IMR-90 (cell line): ENCODE results near the gene GMEB2. TPM values are rescaled to one million over a fixed set of nuclear protein-coding genes. Genes with fewer than 3 reads are reported as not detected.

Experiments used
- ATAC-seq: fragments of 200-7000 bp; cut with Tn5 transposase; 2 replicates; pipeline ENCODE4 v1.9.1; 2020; ENCODE audit warnings: low read depth, mild to moderate bottlenecking, moderate library complexity
- BruUV-seq: library from RNA; stranded (reverse); fragments of 400-500 nt; replicated peaks from 2 replicates; lab custom pipeline; 2021; lab: Mats Ljungman, UMichigan
- CTCF ChIA-PET: fragments of 300-600 bp; formaldehyde crosslinking; extraction: SDS; loops from one replicate; lab custom pipeline; 2021; ENCODE audit warnings: antibody characterized with exemption; lab: Yijun Ruan, JAX
- POLR2A ChIA-PET: fragments of 300-600 bp; sonication (Branson Sonifier 250); formaldehyde crosslinking; loops from one replicate; lab custom pipeline; 2022; ENCODE audit warnings: antibody characterized with exemption; ENCODE audit not compliant: unreplicated experiment; lab: Charles Lee
- DNase-seq: peaks from one replicate; pipeline ENCODE4 v3.0.0; 2013
- H2AFZ ChIP-seq: replicated peaks from 2 replicates; pipeline ENCODE3; 2013; ENCODE audit warnings: low read length, mild to moderate bottlenecking; ENCODE audit not compliant: poor library complexity
- H2AK5ac ChIP-seq: 2 replicates; pipeline ENCODE4 v1.6.1; 2013; ENCODE audit warnings: low read depth, low read length, inconsistent platforms
- H2AK9ac ChIP-seq: replicated peaks from 2 replicates; pipeline ENCODE3; 2013; ENCODE audit warnings: mild to moderate bottlenecking, low read depth, low read length, moderate library complexity; ENCODE audit not compliant: poor library complexity
- H2BK120ac ChIP-seq: 2 replicates; pipeline ENCODE4 v1.6.1; 2013; ENCODE audit warnings: low read depth, low read length, inconsistent platforms
- H2BK15ac ChIP-seq: 3 replicates; pipeline ENCODE4 v1.6.1; 2013; ENCODE audit warnings: low read depth, low read length, inconsistent platforms
- H2BK20ac ChIP-seq: 2 replicates; pipeline ENCODE4 v1.6.1; 2013; ENCODE audit warnings: low read depth, mild to moderate bottlenecking, inconsistent platforms, low read length, moderate library complexity
- H2BK5ac ChIP-seq: 2 replicates; pipeline ENCODE4 v1.6.1; 2013; ENCODE audit warnings: mild to moderate bottlenecking, low read depth, low read length, inconsistent platforms; ENCODE audit not compliant: poor library complexity, severe bottlenecking
- H3K14ac ChIP-seq: replicated peaks from 2 replicates; pipeline ENCODE4 v1.6.1; 2013; ENCODE audit warnings: low read depth, low read length, inconsistent platforms
- H3K18ac ChIP-seq: 2 replicates; pipeline ENCODE4 v1.6.1; 2013; ENCODE audit warnings: low read depth, low read length, control low read depth
- H3K23ac ChIP-seq: 2 replicates; pipeline ENCODE4 v1.6.1; 2013; ENCODE audit warnings: low read depth, low read length, inconsistent platforms
- H3K27ac ChIP-seq: 2 replicates; pipeline ENCODE4 v1.5.1; 2013; ENCODE audit warnings: mild to moderate bottlenecking, control low read depth, low read length; ENCODE audit not compliant: insufficient read depth
- H3K27me3 ChIP-seq: 2 replicates; pipeline ENCODE4 v1.6.1; 2013; ENCODE audit warnings: low read length; ENCODE audit not compliant: control insufficient read depth, insufficient read depth
- H3K36me3 ChIP-seq: 2 replicates; pipeline ENCODE4 v1.6.1; 2013; ENCODE audit warnings: low read length, mixed read lengths; ENCODE audit not compliant: control insufficient read depth, insufficient read depth
- H3K4ac ChIP-seq: 2 replicates; pipeline ENCODE4 v1.6.1; 2013; ENCODE audit warnings: low read depth, low read length, inconsistent platforms
- H3K4me1 ChIP-seq: 2 replicates; pipeline ENCODE4 v1.6.1; 2013; ENCODE audit warnings: low read length, mixed read lengths; ENCODE audit not compliant: control insufficient read depth, insufficient read depth
- H3K4me2 ChIP-seq: 2 replicates; pipeline ENCODE4 v1.6.1; 2013; ENCODE audit warnings: low read depth, mild to moderate bottlenecking, control low read depth, low read length, moderate library complexity
- H3K4me3 ChIP-seq: 2 replicates; pipeline ENCODE4 v1.5.1; 2013; ENCODE audit warnings: low read depth, mild to moderate bottlenecking, control low read depth, low read length, moderate library complexity; ENCODE audit not compliant: insufficient read depth
- H3K56ac ChIP-seq: 2 replicates; pipeline ENCODE4 v1.6.1; 2013; ENCODE audit warnings: low read length, inconsistent platforms; ENCODE audit not compliant: insufficient read depth; ENCODE audit errors: extremely low read depth
- H3K79me1 ChIP-seq, 2 experiments: 2 replicates each; pipeline ENCODE4 v1.6.1; 2013; ENCODE audit warnings: low read length in 2 of 2, inconsistent platforms in 1 of 2, low read depth in 1 of 2
- H3K9ac ChIP-seq: 2 replicates; pipeline ENCODE4 v1.6.1; 2013; ENCODE audit warnings: low read depth, low read length, control low read depth
- H3K9me1 ChIP-seq: 2 replicates; pipeline ENCODE4 v1.6.1; 2013; ENCODE audit warnings: low read length, inconsistent platforms; ENCODE audit not compliant: insufficient read depth
- H3K9me3 ChIP-seq: 2 replicates; pipeline ENCODE4 v1.6.1; 2013; ENCODE audit warnings: low read length; ENCODE audit not compliant: control insufficient read depth, insufficient read depth
- H4K20me1 ChIP-seq: 2 replicates; pipeline ENCODE4 v1.6.1; 2013; ENCODE audit warnings: low read length, inconsistent platforms; ENCODE audit not compliant: insufficient read depth
- H4K5ac ChIP-seq: 2 replicates; pipeline ENCODE4 v1.6.1; 2013; ENCODE audit warnings: mild to moderate bottlenecking, low read depth, low read length, control low read depth
- H4K8ac ChIP-seq, 2 experiments: 2 replicates each; pipeline ENCODE4 v1.6.1; 2013; ENCODE audit warnings: low read depth in 2 of 2, low read length in 2 of 2, control low read depth in 1 of 2, inconsistent platforms in 1 of 2
- H4K91ac ChIP-seq: 2 replicates; pipeline ENCODE4 v1.6.1; 2013; ENCODE audit warnings: low read depth, low read length, inconsistent platforms; ENCODE audit not compliant: insufficient read depth
- FOS ChIP-seq: fragments of 150-350 bp; IDR thresholded peaks from 2 replicates; pipeline ENCODE4 v1.6.1; 2016; ENCODE audit warnings: low read depth, low read length
- POLR2A ChIP-seq: IDR thresholded peaks from 2 replicates; pipeline ENCODE4 v1.6.1; 2012; ENCODE audit warnings: mild to moderate bottlenecking, low read depth, low read length
- RFX5 ChIP-seq: IDR thresholded peaks from 2 replicates; pipeline ENCODE4 v1.8.0; 2012; ENCODE audit warnings: low read depth, mild to moderate bottlenecking, low read length, moderate library complexity
- SMC3 ChIP-seq: fragments of 150-350 bp; IDR thresholded peaks from 2 replicates; pipeline ENCODE4 v1.6.1; 2016; ENCODE audit warnings: low read depth, mild to moderate bottlenecking, antibody characterized with exemption, low read length, moderate library complexity
- WGBS, 2 experiments: methylation state at CpG; one replicate each; pipeline versions ENCODE4 v1.1.5 to v1.1.7; 2013; ENCODE audit warnings: missing lambda C conversion rate in 2 of 2; ENCODE audit not compliant: insufficient read length in 1 of 2; ENCODE audit errors: extremely low coverage in 2 of 2; 5-methylcytosine and 5-hydroxymethylcytosine counted together
- dilution Hi-C: fragments of 300-500 bp; cut with HindIII; formaldehyde crosslinking; loops from one replicate; pipeline ENCODE4 v1.14.3; 2018; ENCODE audit warnings: low sequenced_read_pairs; ENCODE audit not compliant: unreplicated experiment
- in situ Hi-C: fragments of 300-500 bp; cut with MboI; formaldehyde crosslinking; loops from 3 replicates; pipeline ENCODE4 v1.14.3; 2019; ENCODE audit warnings: low sequenced_read_pairs, inconsistent platforms, mixed read lengths
- intact Hi-C: fragments of 100-400 bp; cut with micrococcal nuclease; formaldehyde crosslinking; loops from 2 replicates; pipeline ENCODE4 v1.10.0; 2022
- polyA plus RNA-seq, 3 experiments: library from polyadenylated mRNA; depleted of rRNA; stranded (reverse); fragments of >200 nt; gene quantifications; 2 replicates each; pipeline ENCODE4 v1.2.3, GENCODE V29; 2012; ENCODE audit warnings: low replicate concordance in 1 of 3
- total RNA-seq: library from RNA; depleted of rRNA; stranded (reverse); fragments of >200 nt; gene quantifications from 2 replicates; pipeline ENCODE4 v1.2.3, GENCODE V29; 2012

GMEB2 gene
- total and polyA plus RNA-seq, 2 of the 4 experiments (the other 2 are of a cell fraction): 5.0 to 10.0 TPM

DNA sequence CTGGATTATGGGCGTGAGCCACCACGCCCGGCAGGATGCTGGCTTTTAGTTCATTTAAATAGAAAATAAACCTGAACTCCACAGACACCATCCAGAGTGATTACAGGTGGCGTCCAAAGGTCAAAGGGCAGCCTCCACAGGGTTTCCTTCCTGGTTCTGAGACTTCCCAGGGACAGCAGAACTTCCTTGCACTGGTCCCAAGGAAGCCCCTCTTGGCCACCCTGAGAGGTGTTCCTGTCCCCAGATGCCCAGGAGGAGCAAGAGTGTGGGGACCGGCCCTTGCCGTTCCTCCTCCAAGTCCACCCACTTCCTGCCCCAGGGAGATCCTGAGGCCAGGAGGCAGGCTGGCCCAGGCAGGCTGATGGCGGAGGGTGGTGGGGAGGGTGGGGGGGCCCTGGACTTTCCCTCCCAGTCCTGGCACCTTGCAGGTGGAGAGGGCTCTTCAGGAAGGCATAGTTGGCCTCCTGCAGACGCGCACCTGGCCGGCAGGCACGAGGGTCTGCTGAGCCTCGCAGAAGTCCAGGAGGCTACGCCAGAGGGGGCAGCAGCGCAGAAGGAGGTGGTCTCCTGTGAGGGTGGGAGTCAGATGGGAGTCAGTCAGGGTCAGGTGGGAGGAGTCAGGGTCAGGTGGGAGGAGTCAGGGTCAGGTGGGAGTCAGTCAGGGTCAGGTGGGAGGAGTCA, 68.0 kb downstream of the GMEB2 start:
- Histone ChIP-seq H2BK15ac (no peak overlapping the region), H3K4ac (no peak overlapping the region), H4K20me1 (no peaks in the 10 kb centered on the region; the same call in 1 of the 2 replicates), H3K9me3 (no peaks in the 10 kb centered on the region), H3K4me1 (peaks cover 5% of the 10 kb centered on the region; the same call in 1 of the 2 replicates), H2BK120ac (no peak overlapping the region), H2BK20ac (no peak overlapping the region), H3K27ac (no peak overlapping the region), H2BK5ac (no peak overlapping the region), H3K4me2 (no peak overlapping the region), H2AK9ac (no peak overlapping the region), H3K56ac (no peak overlapping the region), H3K9me1 (no peaks in the 10 kb centered on the region), H2AFZ (no peak overlapping the region), H4K8ac (no peak overlapping the region), H4K5ac (no peak overlapping the region), H3K9ac (no peak overlapping the region), H3K36me3 (peaks cover 39% of the 10 kb centered on the region), H2AK5ac (no peak overlapping the region), H3K27me3 (no peaks in the 10 kb centered on the region), H3K4me3 (no peak overlapping the region), H3K14ac (no peak overlapping the region), H3K23ac (no peak overlapping the region), H3K79me1 (no peaks in the 10 kb centered on the region), H4K91ac (no peak overlapping the region), H3K18ac (no peak overlapping the region)
- DNase-seq (no peak), ATAC-seq (no peak)
- WGBS, 2 experiments: 98% methylated on average over 6 of the region's 14 CpGs; no CpG with 5 or more reads in 1 of the 2 experiments
- dilution Hi-C loops (no loop called here), intact Hi-C loops (no loop called here), in situ Hi-C loops (no loop called here)
- POLR2A ChIA-PET: interaction anchor here (0.6 kb wide), 2 partner anchors 15 to 70 kb away, joined by 4 to 6 read pairs; partner anchors contain the start of gene HELZ2
- CTCF ChIA-PET: no interaction called here
- no TSS peak for BruUV-seq
- no peak for TF ChIP-seq RFX5
- no peak for TF ChIP-seq FOS
- no peak for TF ChIP-seq SMC3
- no peak for TF ChIP-seq POLR2A
